ENCODE measurements around the gene PLET1.

DNA sequence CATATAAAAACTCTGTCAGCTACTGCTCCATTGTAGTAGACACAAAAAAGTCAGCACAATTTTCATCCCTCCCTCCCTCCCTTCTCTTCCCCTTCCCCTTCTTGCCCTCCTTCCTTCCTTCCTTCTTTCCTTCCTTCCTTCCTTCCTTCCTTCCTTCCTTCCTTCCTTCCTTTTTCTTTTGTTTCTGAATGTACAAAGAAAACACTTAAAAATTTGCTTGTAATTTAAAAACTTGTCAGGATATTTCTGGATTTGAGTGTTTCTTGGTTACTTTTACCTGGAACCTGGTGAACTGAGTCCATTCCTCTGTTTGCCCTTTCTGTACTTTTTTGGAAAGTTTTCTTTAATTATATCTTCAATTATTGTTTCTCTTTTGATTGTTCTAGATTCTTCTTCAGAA, 31.5 kb upstream of the PLET1 start:
- TF ChIP-seq EZH2 (IDR thresholded peaks at IDR 0.05; ENCODE audit: insufficient read depth, poor library complexity, severe bottlenecking) (no peak), EZH2phosphoT487 (IDR thresholded peaks at IDR 0.05; ENCODE audit: insufficient read depth, low read depth) (no peak)

Data from GM23248 (cell line).